GM12878 (cell line): ENCODE measurements around the gene MCM9. TPM values are rescaled to one million over a fixed set of nuclear protein-coding genes. Genes with fewer than 3 reads are reported as not detected.

Experiments used
- ATAC-seq: fragments of 200-7000 bp; cut with Tn5 transposase; 3 replicates; pipeline ENCODE4 v1.9.1; 2020; ENCODE audit warnings: mild to moderate bottlenecking, moderate library complexity
- BruUV-seq: library from RNA; stranded (reverse); fragments of 400-500 nt; replicated peaks from 2 replicates; lab custom pipeline; 2021; lab: Mats Ljungman, UMichigan
- CTCF ChIA-PET: fragments of 300-600 bp; sonication (Branson Sonifier 250); formaldehyde crosslinking; extraction: SDS; loops from one replicate; lab custom pipeline; 2021; ENCODE audit warnings: inconsistent platforms; lab: Yijun Ruan, JAX
- POLR2A ChIA-PET: fragments of 350-600 bp; formaldehyde crosslinking; extraction: SDS; loops from one replicate; lab custom pipeline; 2021; ENCODE audit warnings: inconsistent platforms; lab: Charles Lee
- RAD21 ChIA-PET: fragments of 300-600 bp; sonication (Branson Sonifier 250); formaldehyde crosslinking; loops from one replicate; lab custom pipeline; 2023; ENCODE audit warnings: antibody characterized with exemption; ENCODE audit not compliant: unreplicated experiment; lab: Charles Lee
- SMC1A ChIA-PET: fragments of 300-600 bp; sonication (Branson Sonifier 250); formaldehyde crosslinking; loops from one replicate; lab custom pipeline; 2023; ENCODE audit not compliant: unreplicated experiment, uncharacterized antibody; lab: Charles Lee
- DNase-seq: peaks from one replicate; pipeline ENCODE4 v3.0.0-alpha.2; 2011; ENCODE audit warnings: low read depth, low spot score
- FAIRE-seq: peaks from 3 replicates; lab custom pipeline; 2011; peaks lifted over from hg19 to GRCh38; lab: Jason Lieb, UNC
- H2AFZ ChIP-seq: 2 replicates; pipeline ENCODE4 v1.6.0; 2011; ENCODE audit warnings: low read depth, low read length, control low read depth; ENCODE audit not compliant: control insufficient read depth
- H3K27ac ChIP-seq: 2 replicates; pipeline ENCODE4 v1.5.1; 2011; ENCODE audit warnings: control low read depth; ENCODE audit not compliant: control insufficient read depth, insufficient read depth
- H3K27me3 ChIP-seq, 2 experiments: replicated peaks in 1 of 2; 2 replicates each; pipeline versions ENCODE4 v1.6.0 to v1.6.1; 2011; ENCODE audit warnings: low read length in 1 of 2; ENCODE audit not compliant: control insufficient read depth in 2 of 2, insufficient read depth in 2 of 2
- H3K36me3 ChIP-seq, 2 experiments: 2 replicates each; pipeline ENCODE4 v1.5.1; 2011; ENCODE audit warnings: low read length in 1 of 2; ENCODE audit not compliant: control insufficient read depth in 2 of 2, insufficient read depth in 2 of 2
- H3K4me1 ChIP-seq: 2 replicates; pipeline ENCODE4 v1.6.1; 2011; ENCODE audit warnings: mild to moderate bottlenecking, low read length, moderate library complexity, mixed read lengths; ENCODE audit not compliant: control insufficient read depth, insufficient read depth
- H3K4me2 ChIP-seq: 2 replicates; pipeline ENCODE4 v1.6.0; 2011; ENCODE audit warnings: control low read depth; ENCODE audit not compliant: control insufficient read depth, insufficient read depth
- H3K4me3 ChIP-seq: fragments of 200-600 bp; sonication (generic); 2 replicates; pipeline ENCODE4 v1.5.1; 2016
- H3K79me2 ChIP-seq: 2 replicates; pipeline ENCODE4 v1.6.0; 2011; ENCODE audit warnings: low read length; ENCODE audit not compliant: control insufficient read depth, insufficient read depth
- H3K9ac ChIP-seq: 2 replicates; pipeline ENCODE4 v1.8.0; 2011; ENCODE audit warnings: low read length, control low read depth, mixed read lengths; ENCODE audit not compliant: control insufficient read depth, insufficient read depth
- H3K9me3 ChIP-seq: replicated peaks from 3 replicates; pipeline ENCODE4 v1.5.1; 2011; ENCODE audit warnings: mild to moderate bottlenecking, low read length; ENCODE audit not compliant: control insufficient read depth, insufficient read depth
- H4K20me1 ChIP-seq: 2 replicates; pipeline ENCODE4 v1.6.0; 2011; ENCODE audit not compliant: control insufficient read depth, insufficient read depth
- ATF7 ChIP-seq: fragments of 450-650 bp; IDR thresholded peaks from 2 replicates; pipeline ENCODE4 v1.6.1; 2016; ENCODE audit warnings: low read depth, mild to moderate bottlenecking
- IRF5 ChIP-seq: fragments of 450-650 bp; IDR thresholded peaks from 2 replicates; pipeline ENCODE4 v1.6.1; 2017; ENCODE audit warnings: borderline replicate concordance
- NKRF ChIP-seq: fragments of 450-650 bp; conservative IDR thresholded peaks from 2 replicates; pipeline ENCODE4 v1.6.1; 2017; ENCODE audit warnings: mild to moderate bottlenecking, moderate library complexity
- USF2 ChIP-seq: IDR thresholded peaks from 2 replicates; pipeline ENCODE4 v1.6.1; 2011; ENCODE audit warnings: low read depth, low read length, improper control_type of control experiment, borderline replicate concordance
- ZNF207 ChIP-seq: fragments of 450-650 bp; IDR thresholded peaks from 2 replicates; pipeline ENCODE4 v1.6.1; 2014; ENCODE audit warnings: antibody characterized with exemption, mild to moderate bottlenecking, borderline replicate concordance
- ZZZ3 ChIP-seq: IDR thresholded peaks from 2 replicates; pipeline ENCODE4 v1.6.1; 2011; ENCODE audit warnings: low read depth; ENCODE audit not compliant: control insufficient read depth, insufficient read length
- WGBS: methylation state at CpG from one replicate; pipeline ENCODE4 v1.1.6; 2016; ENCODE audit warnings: low lambda C conversion rate; ENCODE audit not compliant: insufficient replicate concordance, insufficient coverage; ENCODE audit errors: missing lambda C conversion rate; 5-methylcytosine and 5-hydroxymethylcytosine counted together
- in situ Hi-C: fragments of 300-500 bp; cut with MboI; formaldehyde crosslinking; loops from 9 replicates; pipeline ENCODE4 v1.14.3; 2018; ENCODE audit warnings: mixed read lengths
- intact Hi-C: fragments of 100-400 bp; cut with micrococcal nuclease; formaldehyde crosslinking; loops from one replicate; pipeline ENCODE4 v1.14.2; 2022; ENCODE audit not compliant: unreplicated experiment
- polyA plus RNA-seq, 11 experiments: library from polyadenylated mRNA; depleted of rRNA in 4 of 11; unstranded in 6 of 11; stranded (reverse) in 5 of 11; fragments of >200 nt; fragmentation: Nextera tagmentation in 4 of 11; fragmentation: Illumina TruSeq in 1 of 11; extraction: Ambion mirVana in 4 of 11; extraction: Trizol in 1 of 11; gene quantifications; 1 replicate in 1 of 11; 2 replicates in 10 of 11; pipeline versions ENCODE4 v1.2.1 to v1.2.3, GENCODE V29; 2011 to 2016; ENCODE audit warnings: inconsistent platforms in 2 of 11, missing spikeins in 2 of 11, low read depth in 1 of 11
- total RNA-seq, 4 experiments: library from RNA; depleted of rRNA in 3 of 4; stranded (reverse); fragments of >200 nt in 3 of 4; fragmentation: Illumina TruSeq in 1 of 4; extraction: Trizol in 1 of 4; gene quantifications; 2 replicates each; pipeline versions ENCODE4 v1.2.1 to v1.2.3, GENCODE V29; 2013 to 2021

MCM9 gene
- total and polyA plus RNA-seq, 10 of the 15 experiments (the other 5 are each of a cell fraction or from before 2014, with no cell fraction given) = 3.4 to 18.5 (median 9.7) TPM

- TF ChIP-seq NKRF (no peak), ZNF207 (no peak), ZZZ3 (no peak), USF2 (no peak)
Observed at GRCh38 chr6:118935978-118936703, 1.2 kb upstream of the MCM9 start (continued).

GRCh38 chr6:118935331-118935668 lies 341 bp upstream of the MCM9 start:
- 12% methylated on average over 1 of the region's 1 CpG for WGBS
- in situ Hi-C loops (no loop called here), intact Hi-C loops (loop anchor here (2.0 kb wide), 1 partner anchor 40 kb away; the partner anchor contains the start of gene ASF1A)
- TF ChIP-seq ATF7 = peak; percentile 41; the same call in 1 of the 2 replicates
- TF ChIP-seq IRF5 = no peak
- DNase-seq = no peak
- SMC1A ChIA-PET = interaction anchor here (0.7 to 2.7 kb wide), 5 partner anchors 18 to 91 kb away, joined by 3 to 15 read pairs (median 4); partner anchors contain the start of gene ASF1A
- Histone ChIP-seq H3K4me2 (peak overlapping the region; percentile 61), H3K9me3 (no peaks in the 10 kb centered on the region; the same call in 1 of the 3 replicates), H4K20me1 (no peaks in the 10 kb centered on the region), H3K79me2 (peaks cover 9% of the 10 kb centered on the region), H3K27ac (peak overlapping the region; percentile 27), H2AFZ (peak overlapping the region; percentile 95), H3K9ac (peak overlapping the region; percentile 96), H3K4me1 (no peaks in the 10 kb centered on the region), H3K27me3 (no peaks in the 10 kb centered on the region), H3K36me3 (no peaks in the 10 kb centered on the region; a peak in 1 of 4 replicates), H3K4me3 (peak overlapping the region; percentile 99)
- TSS peak; percentile 75 for BruUV-seq
- ATAC-seq = no peak
- RAD21 ChIA-PET = interaction anchor here (1.0 to 1.9 kb wide), 3 partner anchors 41 to 415 kb away, joined by 3 to 5 read pairs (median 4); partner anchors contain the start of gene ASF1A
- CTCF ChIA-PET = interaction anchor here (0.8 to 3.6 kb wide), 4 partner anchors 22 to 175 kb away, joined by 3 to 22 read pairs (median 4); no protein-coding TSS in a partner anchor
- POLR2A ChIA-PET = interaction anchor here (0.7 to 2.3 kb wide), 4 partner anchors 38 to 378 kb away, joined by 3 to 14 read pairs (median 8); partner anchors contain the start of gene ASF1A
- no peak for FAIRE-seq
